H1 (cell line): Measurements from ENCODE around the gene DPP3. TPM values are rescaled to one million over a fixed set of nuclear protein-coding genes. Genes with fewer than 3 reads are reported as not detected.

Experiments
- ATF3 ChIP-seq: IDR thresholded peaks from 2 replicates; pipeline ENCODE4 v1.6.1; 2011; ENCODE audit warnings: low read depth, mild to moderate bottlenecking, low read length; ENCODE audit not compliant: insufficient read depth
- CEBPB ChIP-seq: IDR thresholded peaks from 2 replicates; pipeline ENCODE4 v1.6.1; 2012; ENCODE audit warnings: low read depth, low read length
- CHD7 ChIP-seq: fragments of 300-600 bp; sonication (generic); IDR thresholded peaks from 2 replicates; pipeline ENCODE4 v1.7.1; 2012; ENCODE audit warnings: low read length, moderate library complexity, mild to moderate bottlenecking, inconsistent platforms; ENCODE audit not compliant: insufficient replicate concordance
- EP300 ChIP-seq, 2 experiments: IDR thresholded peaks; 1 replicate in 1 of 2; 2 replicates in 1 of 2; pipeline ENCODE4 v1.6.1; 2011 to 2012; ENCODE audit warnings: low read depth in 2 of 2, low read length in 2 of 2, mild to moderate bottlenecking in 2 of 2, borderline replicate concordance in 1 of 2, inconsistent platforms in 1 of 2, moderate library complexity in 1 of 2
- FOSL1 ChIP-seq: IDR thresholded peaks from 2 replicates; pipeline ENCODE4 v1.6.1; 2011; ENCODE audit warnings: mild to moderate bottlenecking, low read depth, low read length, moderate library complexity; ENCODE audit not compliant: insufficient read depth
- JUN ChIP-seq: IDR thresholded peaks from 2 replicates; pipeline ENCODE4 v1.6.1; 2011; ENCODE audit warnings: low read depth, mild to moderate bottlenecking, improper control_type of control experiment, low read length
- MAX ChIP-seq: IDR thresholded peaks from 2 replicates; pipeline ENCODE4 v1.6.1; 2012; ENCODE audit warnings: inconsistent platforms
- TAF7 ChIP-seq: optimal IDR thresholded peaks from 2 replicates; pipeline ENCODE3; 2011; ENCODE audit warnings: low read depth, mild to moderate bottlenecking, inconsistent platforms, low read length, moderate library complexity, borderline replicate concordance
- polyA plus RNA-seq, 7 experiments: library from polyadenylated mRNA; depleted of rRNA in 3 of 7; stranded (reverse) in 5 of 7; unstranded in 2 of 7; fragments of >200 nt in 5 of 7; fragments of 200-250 nt in 2 of 7; gene quantifications; 1 replicate in 5 of 7; 2 replicates in 1 of 7; 4 replicates in 1 of 7; pipeline versions ENCODE4 v1.2.1 to v1.2.3, GENCODE V29; 2011 to 2013; ENCODE audit warnings: missing spikeins in 2 of 7, mixed read lengths in 2 of 7
- total RNA-seq: library from RNA; stranded (reverse); fragmentation: NEBNext Ultra II Directional; extraction: Animal tissue kit (Norgen Biotek cat#: 25700); gene quantifications from 2 replicates; pipeline ENCODE4 v1.2.1, GENCODE V29; 2021

Gene DPP3
- total and polyA plus RNA-seq, 2 of the 8 experiments (the other 6 are each of a cell fraction or from before 2014, with no cell fraction given): 75.1 to 82.7 TPM

- TF ChIP-seq CHD7: no peak
- no peak for TF ChIP-seq TAF7
- no peak for TF ChIP-seq FOSL1
- no peak for TF ChIP-seq CEBPB
- TF ChIP-seq MAX: peak; percentile 19; the same call in 1 of the 2 replicates
- TF ChIP-seq ATF3: no peak
- TF ChIP-seq JUN: no peak
- TF ChIP-seq EP300 (IDR thresholded peaks at IDR 0.05; ENCODE audit: borderline replicate concordance in 1 of 2, low read depth in 2 of 2, low read length in 2 of 2): no peak
Measured at GRCh38 chr11:66438504-66439466, 41.4 kb upstream of the DPP3 start, which contains the start of gene MRPL11 (continued).
